Kasumi-1 (cell line): ENCODE data around the gene OR6X1.
"Not testable (repeated sequence)": the region's sequence is repeated elsewhere in the genome, so short reads cannot be mapped to it uniquely, and the experiment has no call there.

Experiments
- DNase-seq, 2 experiments: peaks; one replicate each; lab custom pipeline; 2025; lab: John Stamatoyannopoulos, UW

The OR6X1 gene

GRCh38 chr11:123753110-123753509, 1.2 kb downstream of the OR6X1 start:
- no peak for DNase-seq

- DNase-seq, result no peak
These were observed 2.5 kb downstream of the OR6X1 start for GRCh38 chr11:123751781-123752180.

- not testable (repeated sequence) for DNase-seq
These were observed 6.0 kb downstream of the OR6X1 start for GRCh38 chr11:123748349-123748748.

GRCh38 chr11:123745764-123746451, 8.4 kb downstream of the OR6X1 start:
- DNase-seq, result no peak

GRCh38 chr11:123742724-123743120, 11.6 kb downstream of the OR6X1 start:
- DNase-seq, result no peak

- peak in 1 of 2 experiments; percentile 13 for DNase-seq
These were observed 12.1 kb downstream of the OR6X1 start for GRCh38 chr11:123742031-123742723.

- DNase-seq, result peak; percentile 78 to 86
These were observed 12.9 kb downstream of the OR6X1 start, which contains the start of gene ZNF202 for GRCh38 chr11:123741159-123742030. ZNF202 (minus strand) TSS chr11:123741660; CDS start chr11:123730888, 10,772 bp downstream.

GRCh38 chr11:123740787-123741158, 13.5 kb downstream of the OR6X1 start:
- peak in 1 of 2 experiments; percentile 25 for DNase-seq

GRCh38 chr11:123738374-123738773, 15.9 kb downstream of the OR6X1 start:
- no peak for DNase-seq

GRCh38 chr11:123736769-123737168, 17.5 kb downstream of the OR6X1 start:
- DNase-seq, result no peak

- DNase-seq, result no peak
These were observed 24.7 kb downstream of the OR6X1 start for GRCh38 chr11:123729602-123730001.

GRCh38 chr11:123725995-123726655, 28.2 kb downstream of the OR6X1 start:
- no peak for DNase-seq

GRCh38 chr11:123719452-123719851, 34.9 kb downstream of the OR6X1 start:
- DNase-seq, result no peak

GRCh38 chr11:123718469-123718868, 35.8 kb downstream of the OR6X1 start:
- no peak for DNase-seq

- no peak for DNase-seq
These were observed 36.3 kb downstream of the OR6X1 start for GRCh38 chr11:123718063-123718462.

GRCh38 chr11:123712627-123713026, 41.7 kb downstream of the OR6X1 start:
- not testable (repeated sequence) for DNase-seq

- peak; percentile 66 to 83 for DNase-seq
These were observed 46.6 kb downstream of the OR6X1 start for GRCh38 chr11:123707606-123708205.

- no peak for DNase-seq
These were observed 47.1 kb downstream of the OR6X1 start for GRCh38 chr11:123707206-123707605.

GRCh38 chr11:123704341-123704740, 50.0 kb downstream of the OR6X1 start:
- DNase-seq, result no peak
